ENCODE measurements around the gene CAND2. TPM values are rescaled to one million over a fixed set of nuclear protein-coding genes. Genes with fewer than 3 reads are reported as not detected.

CAND2 gene
- total RNA-seq, 1 donor from 2014 or later, result 1.1 TPM

GRCh38 chr3:12884186-12884680 is 87.8 kb downstream of the CAND2 start:
- intact Hi-C loops (cut with micrococcal nuclease), result no loop called here

Other genes with a start within 250 kb of the CAND2 start
- 20.6 and 21.7 TPM in 2 replicates for gene MKRN2, start 239.6 kb upstream of the CAND2 start, total RNA-seq
- 91.0 and 93.0 TPM in 2 replicates for gene RAF1, start 132.6 kb upstream of the CAND2 start, total RNA-seq
- gene TMEM40, start 37.4 kb upstream of the CAND2 start, total RNA-seq, result not detected in 2 replicates
- 1,883 and 1,901 TPM in 2 replicates for gene RPL32, start 44.9 kb downstream of the CAND2 start, total RNA-seq

Measured in T-helper 2 cell treated with Interferon-gamma antibody and Interleukin-4, amounts not matched to agents 100 ng/mL and 5 ng/mL, for 36 hours (primary cell).